OCI-LY3 (cell line): ENCODE measurements around the gene P4HA1.
"Not testable (repeated sequence)": the region's sequence is repeated elsewhere in the genome, so short reads cannot be mapped to it uniquely, and the experiment has no call there.

Source experiments
- H2AFZ ChIP-seq: fragments of 200-600, 300-600 bp; shearing (Covaris generic); 2 replicates; pipeline ENCODE4 v1.6.0; 2014; ENCODE audit warnings: antibody characterized with exemption, low read depth, low read length
- H3K27ac ChIP-seq: fragments of 200-600, 300-600 bp; sonication (generic); 2 replicates; pipeline ENCODE4 v1.5.1; 2014; ENCODE audit warnings: mild to moderate bottlenecking, low read length, moderate library complexity, mixed read lengths
- H3K27me3 ChIP-seq: fragments of 200-600, 300-600 bp; sonication (generic); 2 replicates; pipeline ENCODE4 v1.6.1; 2014; ENCODE audit warnings: low read depth, low read length, mixed read lengths
- H3K36me3 ChIP-seq: fragments of 200-600, 300-600 bp; sonication (generic); replicated peaks from 2 replicates; pipeline ENCODE3; 2014; ENCODE audit warnings: low read depth, low read length, mixed read lengths
- H3K4me1 ChIP-seq: fragments of 300-600, 200-600 bp; sonication (generic); 2 replicates; pipeline ENCODE4 v1.6.1; 2014; ENCODE audit warnings: low read length, mixed read lengths
- H3K4me2 ChIP-seq: fragments of 200-600, 300-600 bp; sonication (generic); 2 replicates; pipeline ENCODE4 v1.6.1; 2014; ENCODE audit warnings: low read length, mixed read lengths
- H3K4me3 ChIP-seq: fragments of 300-600, 200-600 bp; sonication (generic); 2 replicates; pipeline ENCODE4 v1.5.1; 2014; ENCODE audit warnings: antibody characterized with exemption, mild to moderate bottlenecking, low read length, moderate library complexity
- H3K79me2 ChIP-seq: fragments of 300-600, 200-600 bp; shearing (Covaris generic); 2 replicates; pipeline ENCODE4 v1.6.1; 2014; ENCODE audit warnings: mild to moderate bottlenecking, low read length, mixed read lengths
- H3K9ac ChIP-seq: fragments of 300-600, 200-600 bp; shearing (Covaris generic); 2 replicates; pipeline ENCODE4 v1.6.0; 2014; ENCODE audit warnings: mild to moderate bottlenecking, low read length, moderate library complexity
- H3K9me3 ChIP-seq: fragments of 200-600, 300-600 bp; shearing (Covaris generic); 2 replicates; pipeline ENCODE4 v1.6.1; 2014; ENCODE audit warnings: low read length, mixed read lengths; ENCODE audit not compliant: insufficient read depth
- H4K20me1 ChIP-seq: fragments of 200-600, 300-600 bp; sonication (generic); 2 replicates; pipeline ENCODE4 v1.6.1; 2016; ENCODE audit warnings: low read length, mixed read lengths; ENCODE audit not compliant: insufficient read depth
- CTCF ChIP-seq: fragments of 200-600, 300-600 bp; sonication (generic); IDR thresholded peaks from 2 replicates; pipeline ENCODE4 v1.5.1; 2014; ENCODE audit warnings: antibody characterized with exemption, low read length, low read depth
- EZH2phosphoT487 ChIP-seq: fragments of 200-600 bp; shearing (Covaris generic); IDR thresholded peaks from 2 replicates; pipeline ENCODE4 v1.6.1; 2018; ENCODE audit warnings: antibody characterized with exemption, mixed run types, low read depth

The P4HA1 gene

GRCh38 chr10:73023455-73024070 is 73.1 kb downstream of the P4HA1 start:
- H3K9ac ChIP-seq, H3K4me2 ChIP-seq, H2AFZ ChIP-seq, H3K79me2 ChIP-seq, H3K36me3 ChIP-seq, H3K27ac ChIP-seq, H3K4me3 ChIP-seq, H4K20me1 ChIP-seq, H3K9me3 ChIP-seq, H3K27me3 ChIP-seq, H3K4me1 ChIP-seq: not testable (repeated sequence)

- not testable (repeated sequence) for H3K4me3 ChIP-seq, H3K36me3 ChIP-seq, H3K27me3 ChIP-seq, H3K9ac ChIP-seq, H3K4me1 ChIP-seq, H3K79me2 ChIP-seq, H2AFZ ChIP-seq, H3K4me2 ChIP-seq, H3K9me3 ChIP-seq, H3K27ac ChIP-seq
- H4K20me1 ChIP-seq: peaks cover 15% of the 10 kb centered on the region; the same call in 1 of the 2 replicates
These were observed 73.7 kb downstream of the P4HA1 start for GRCh38 chr10:73022961-73023360.

- not testable (repeated sequence) for H3K4me1 ChIP-seq, H3K9me3 ChIP-seq, H3K36me3 ChIP-seq, H3K9ac ChIP-seq, H3K4me3 ChIP-seq, H3K27ac ChIP-seq, H3K4me2 ChIP-seq, H3K79me2 ChIP-seq, H2AFZ ChIP-seq, H3K27me3 ChIP-seq
- H4K20me1 ChIP-seq: peaks cover 18% of the 10 kb centered on the region; the same call in 1 of the 2 replicates
These were observed 75.0 kb downstream of the P4HA1 start for GRCh38 chr10:73021538-73022164.

- Histone ChIP-seq H2AFZ (no peak overlapping the region), H3K27ac (no peak overlapping the region), H3K36me3 (peaks cover 6% of the 10 kb centered on the region), H3K4me1 (no peaks in the 10 kb centered on the region), H3K4me2 (no peak overlapping the region), H3K4me3 (no peak overlapping the region), H3K27me3 (no peaks in the 10 kb centered on the region), H3K9ac (no peak overlapping the region), H3K79me2 (peaks cover 3% of the 10 kb centered on the region; the same call in 1 of the 2 replicates), H3K9me3 (no peaks in the 10 kb centered on the region), H4K20me1 (peaks cover 18% of the 10 kb centered on the region; the same call in 1 of the 2 replicates)
- TF ChIP-seq EZH2phosphoT487: no peak
- no peak for TF ChIP-seq CTCF
These were observed 75.6 kb downstream of the P4HA1 start for GRCh38 chr10:73021050-73021449.

- H3K36me3 ChIP-seq: peaks cover 13% of the 10 kb centered on the region
These were observed 77.6 kb downstream of the P4HA1 start for GRCh38 chr10:73019100-73019499.

More at GRCh38 chr10:73019100-73019499, 77.6 kb downstream of the P4HA1 start:
- Histone ChIP-seq H3K9ac (no peak overlapping the region), H4K20me1 (peaks cover 18% of the 10 kb centered on the region; the same call in 1 of the 2 replicates), H3K9me3 (no peaks in the 10 kb centered on the region), H3K79me2 (peaks cover 3% of the 10 kb centered on the region; the same call in 1 of the 2 replicates), H3K4me1 (no peaks in the 10 kb centered on the region), H2AFZ (no peak overlapping the region), H3K4me2 (no peak overlapping the region), H3K27me3 (no peaks in the 10 kb centered on the region), H3K4me3 (no peak overlapping the region), H3K27ac (no peak overlapping the region)
- TF ChIP-seq EZH2phosphoT487 (no peak), CTCF (no peak)
